ENCODE measurements around the gene RC3H2.
A peak's percentile ranks its signal among the peaks of the same experiment; 100 is the strongest.

GRCh38 chr9:122810306-122810946, 94.7 kb downstream of the RC3H2 start:
- TF ChIP-seq CTCF (IDR thresholded peaks at IDR 0.05) = peak; percentile 72 to 83 (median 74)
- no peak for TF ChIP-seq POLR2A (IDR thresholded peaks at IDR 0.05)
- TF ChIP-seq POLR2AphosphoS5 (IDR thresholded peaks at IDR 0.05) = no peak

Data from transverse colon (tissue), 4 donors.